Measurements from ENCODE around the gene PRRT1.

PRRT1 gene

DNA sequence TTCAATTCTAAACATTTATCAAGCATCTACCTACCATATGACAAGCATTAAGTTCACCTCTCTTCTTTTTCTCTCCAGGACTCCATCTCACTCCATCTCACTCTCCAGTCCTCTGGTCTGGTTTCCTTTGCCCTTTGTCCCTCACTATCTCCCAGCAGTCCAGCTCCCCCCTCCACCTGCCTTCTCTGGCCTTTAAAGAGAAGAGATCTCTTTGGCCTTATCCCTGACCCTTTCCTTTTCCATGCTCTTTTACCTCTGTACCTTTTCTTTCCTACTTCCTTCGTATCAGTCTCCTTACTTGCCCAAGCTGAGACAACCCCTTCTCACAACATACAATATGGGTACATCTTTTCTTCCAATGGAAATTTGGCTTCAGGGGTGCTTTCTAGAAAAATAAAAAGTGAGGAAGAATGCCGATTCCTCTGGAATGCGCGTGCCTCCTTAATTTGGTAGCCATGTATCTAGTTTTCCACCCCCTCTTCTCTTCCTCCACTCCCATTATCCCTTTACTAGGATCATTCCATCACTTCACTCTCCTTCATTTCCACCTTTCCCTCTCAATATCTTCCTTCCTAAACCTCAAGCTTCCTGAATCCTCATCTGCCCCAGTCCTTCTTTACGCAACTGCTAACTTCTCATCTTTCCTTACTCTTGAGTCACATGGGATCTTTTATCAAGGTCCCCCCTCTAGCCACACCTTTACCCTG, 24.9 kb upstream of the PRRT1 start:
- peak overlapping the region; percentile 6 for H3K9ac ChIP-seq (ENCODE audit: low read length)
- peak overlapping the region; percentile 76 for H3K14ac ChIP-seq (ENCODE audit: low read length)
- H4K91ac ChIP-seq (ENCODE audit: low read depth, low read length), result peak overlapping the region; percentile 86
- no peak overlapping the region for H3K18ac ChIP-seq (ENCODE audit: low read length)
- H3K4me3 ChIP-seq (ENCODE audit: low read depth, low read length), result no peak overlapping the region
- peaks cover 10% of the 10 kb centered on the region for H3K79me2 ChIP-seq (ENCODE audit: control insufficient read depth, insufficient read depth, low read length, poor library complexity)
- H2AK5ac ChIP-seq (ENCODE audit: low read length), result peak overlapping the region; percentile 69
- no peaks in the 10 kb centered on the region for H3K9me3 ChIP-seq (ENCODE audit: insufficient read depth, low read depth, low read length)
- H2BK120ac ChIP-seq (ENCODE audit: insufficient read depth, low read length, poor library complexity), result peak overlapping the region; percentile 8
- H2BK5ac ChIP-seq (ENCODE audit: low read depth, low read length, poor library complexity), result peak overlapping the region; percentile 62
- H3K27me3 ChIP-seq (ENCODE audit: insufficient read depth, low read length), result no peaks in the 10 kb centered on the region
- H4K8ac ChIP-seq (ENCODE audit: low read depth, low read length), result peak overlapping the region; percentile 91
- H4K12ac ChIP-seq (ENCODE audit: low read depth, low read length), result peak overlapping the region; percentile 39
- H3K23ac ChIP-seq (ENCODE audit: low read length), result no peak overlapping the region
- peak overlapping the region; percentile 55 for H2BK12ac ChIP-seq (ENCODE audit: low read length)
- no peak overlapping the region for H3K4ac ChIP-seq (ENCODE audit: low read depth, low read length)
- peak overlapping the region; percentile 91 for H3K27ac ChIP-seq (ENCODE audit: low read depth, low read length)
- peaks cover 10 to 14% of the 10 kb centered on the region in 2 experiments for H3K36me3 ChIP-seq (ENCODE audit: control insufficient read depth in 1 of 2, insufficient read depth in 2 of 2, low read length in 2 of 2)
- H3K4me2 ChIP-seq (ENCODE audit: low read length), result peak overlapping the region; percentile 79
- peak; percentile 9 to 11 for DNase-seq
- peak overlapping the region; percentile 37 for H2AFZ ChIP-seq (ENCODE audit: insufficient read depth, low read length, poor library complexity)
- no CpG with 5 or more reads among the region's 5 CpGs for WGBS (ENCODE audit: extremely low coverage, insufficient coverage, insufficient read length)
- H3K4me1 ChIP-seq (ENCODE audit: control insufficient read depth in 1 of 2, insufficient read depth in 2 of 2, low read length in 2 of 2), result peaks cover 13 to 32% of the 10 kb centered on the region in 2 experiments
- peaks cover 14% of the 10 kb centered on the region for H3K79me1 ChIP-seq (ENCODE audit: low read length)

DNA sequence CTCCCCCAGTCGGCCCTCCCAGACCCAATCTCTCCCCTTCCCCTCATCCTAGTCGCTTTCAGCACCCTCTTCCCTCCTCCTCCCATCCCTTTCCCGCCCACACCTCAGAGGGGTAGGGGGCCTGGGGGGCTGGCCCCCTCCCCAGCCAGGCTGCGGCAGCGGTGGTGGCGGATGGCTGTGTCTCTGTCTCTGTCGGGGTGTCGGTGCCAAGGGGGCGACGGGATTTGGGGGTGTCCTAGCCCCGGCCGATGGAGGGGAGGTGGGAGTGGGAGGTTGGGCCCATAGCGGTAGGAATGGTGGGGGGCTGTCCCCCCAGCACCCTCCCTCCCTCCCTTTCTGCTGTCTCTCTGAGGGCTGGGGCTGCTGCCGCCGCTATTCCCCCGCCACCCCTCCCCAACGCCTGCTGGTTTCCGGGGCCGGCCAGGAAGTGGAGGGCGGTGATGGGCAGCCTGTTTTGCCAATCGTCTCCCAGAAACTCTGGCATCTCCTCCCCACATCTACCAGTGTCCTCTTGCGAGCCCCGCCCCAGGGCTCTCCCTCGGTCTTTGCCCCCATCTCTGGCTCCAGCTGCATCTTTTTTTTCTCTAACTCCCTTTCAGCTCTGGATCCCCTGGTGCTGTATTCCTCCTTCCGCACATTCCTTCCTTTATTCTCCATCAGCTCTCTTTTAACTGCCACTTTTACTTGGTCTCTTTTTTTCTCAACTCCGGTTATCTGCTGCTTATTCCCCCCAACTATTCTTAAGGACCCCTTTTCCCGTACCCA, 24.2 kb upstream of the PRRT1 start, which contains the start of gene AGPAT1:
Gene AGPAT1, minus strand, starts transcription at position 374 of the 765 bp plus-strand sequence. CDS start 4,588 bp downstream, outside the sequence.
- no peak within 1 kb of the TSS for H3K23ac ChIP-seq (ENCODE audit: low read length)
- peak within 1 kb of the TSS; percentile 97 for H2AFZ ChIP-seq (ENCODE audit: insufficient read depth, low read length, poor library complexity)
- H3K18ac ChIP-seq (ENCODE audit: low read length), result peak within 1 kb of the TSS; percentile 96
- H3K4me2 ChIP-seq (ENCODE audit: low read length), result peak within 1 kb of the TSS; percentile 79
- H2BK5ac ChIP-seq (ENCODE audit: low read depth, low read length, poor library complexity), result peak within 1 kb of the TSS; percentile 55
- peak within 1 kb of the TSS; percentile 55 for H2BK12ac ChIP-seq (ENCODE audit: low read length)
- H4K8ac ChIP-seq (ENCODE audit: low read depth, low read length), result peak within 1 kb of the TSS; percentile 93
- H3K4me1 ChIP-seq (ENCODE audit: control insufficient read depth in 1 of 2, insufficient read depth in 2 of 2, low read length in 2 of 2), result peaks cover 13 to 32% of the 10 kb centered on the region in 2 experiments
- peak within 1 kb of the TSS; percentile 97 for H2AK5ac ChIP-seq (ENCODE audit: low read length)
- H2BK120ac ChIP-seq (ENCODE audit: insufficient read depth, low read length, poor library complexity), result peak within 1 kb of the TSS; percentile 87
- no CpG with 5 or more reads among the region's 27 CpGs for whole genome bisulfite sequencing (ENCODE audit: extremely low coverage, insufficient coverage, insufficient read length)
- H3K27me3 ChIP-seq (ENCODE audit: insufficient read depth, low read length), result no peaks in the 10 kb centered on the region
- peak within 1 kb of the TSS; percentile 95 for H3K9ac ChIP-seq (ENCODE audit: low read length)
- H3K4me3 ChIP-seq (ENCODE audit: low read depth, low read length), result peak within 1 kb of the TSS; percentile 88
- peak within 1 kb of the TSS; percentile 91 for H3K27ac ChIP-seq (ENCODE audit: low read depth, low read length)
- H4K91ac ChIP-seq (ENCODE audit: low read depth, low read length), result peak within 1 kb of the TSS; percentile 94
- peaks cover 14% of the 10 kb centered on the region for H3K79me1 ChIP-seq (ENCODE audit: low read length)
- H3K4ac ChIP-seq (ENCODE audit: low read depth, low read length), result peak within 1 kb of the TSS; percentile 92
- DNase-seq, result peak; percentile 95 to 97
- H3K14ac ChIP-seq (ENCODE audit: low read length), result peak within 1 kb of the TSS; percentile 96
- no peaks in the 10 kb centered on the region for H3K9me3 ChIP-seq (ENCODE audit: insufficient read depth, low read depth, low read length)
- H3K79me2 ChIP-seq (ENCODE audit: control insufficient read depth, insufficient read depth, low read length, poor library complexity), result peaks cover 10% of the 10 kb centered on the region
- H4K12ac ChIP-seq (ENCODE audit: low read depth, low read length), result peak within 1 kb of the TSS; percentile 97
- H3K36me3 ChIP-seq (ENCODE audit: control insufficient read depth in 1 of 2, insufficient read depth in 2 of 2, low read length in 2 of 2), result peaks cover 9 to 14% of the 10 kb centered on the region in 2 experiments

DNA sequence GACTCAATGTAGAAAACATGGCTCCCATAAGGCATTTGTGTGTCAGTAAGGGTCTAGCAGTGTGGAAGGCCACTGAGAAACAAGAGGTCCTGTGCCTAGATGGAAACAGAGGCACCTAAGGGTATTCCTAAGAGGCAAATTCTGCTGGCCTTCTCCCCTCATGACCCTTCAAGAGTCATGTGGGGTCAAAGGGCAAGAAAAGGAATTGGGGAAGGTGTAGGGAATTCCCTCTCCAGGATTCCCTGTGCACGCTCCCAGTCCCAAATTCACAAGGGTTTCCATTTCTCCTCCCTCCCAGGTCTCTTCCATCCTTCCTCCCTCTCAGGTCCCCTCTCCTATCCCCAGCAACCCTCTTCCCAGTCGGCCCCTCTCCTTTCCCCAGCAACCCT, 23.6 kb upstream of the PRRT1 start:
- H3K4me1 ChIP-seq (ENCODE audit: control insufficient read depth in 1 of 2, insufficient read depth in 2 of 2, low read length in 2 of 2), result peaks cover 13 to 32% of the 10 kb centered on the region in 2 experiments
- peak overlapping the region; percentile 88 for H3K4me3 ChIP-seq (ENCODE audit: low read depth, low read length)
- no peak overlapping the region for H2BK12ac ChIP-seq (ENCODE audit: low read length)
- H4K91ac ChIP-seq (ENCODE audit: low read depth, low read length), result peak overlapping the region; percentile 94
- H3K36me3 ChIP-seq (ENCODE audit: control insufficient read depth in 1 of 2, insufficient read depth in 2 of 2, low read length in 2 of 2), result peaks cover 13 to 19% of the 10 kb centered on the region in 2 experiments
- H3K9me3 ChIP-seq (ENCODE audit: insufficient read depth, low read depth, low read length), result no peaks in the 10 kb centered on the region
- H3K79me1 ChIP-seq (ENCODE audit: low read length), result peaks cover 14% of the 10 kb centered on the region
- peak overlapping the region; percentile 95 for H3K9ac ChIP-seq (ENCODE audit: low read length)
- H2AFZ ChIP-seq (ENCODE audit: insufficient read depth, low read length, poor library complexity), result peak overlapping the region; percentile 97
- peak overlapping the region; percentile 92 for H3K4ac ChIP-seq (ENCODE audit: low read depth, low read length)
- peak overlapping the region; percentile 96 for H3K18ac ChIP-seq (ENCODE audit: low read length)
- no peak overlapping the region for H3K23ac ChIP-seq (ENCODE audit: low read length)
- H2BK120ac ChIP-seq (ENCODE audit: insufficient read depth, low read length, poor library complexity), result peak overlapping the region; percentile 87
- H2BK5ac ChIP-seq (ENCODE audit: low read depth, low read length, poor library complexity), result peak overlapping the region; percentile 55
- DNase-seq, result no peak
- no peaks in the 10 kb centered on the region for H3K27me3 ChIP-seq (ENCODE audit: insufficient read depth, low read length)
- peaks cover 10% of the 10 kb centered on the region for H3K79me2 ChIP-seq (ENCODE audit: control insufficient read depth, insufficient read depth, low read length, poor library complexity)
- H4K8ac ChIP-seq (ENCODE audit: low read depth, low read length), result peak overlapping the region; percentile 93
- no peak overlapping the region for H3K27ac ChIP-seq (ENCODE audit: low read depth, low read length)
- no CpG with 5 or more reads among the region's 2 CpGs for WGBS (ENCODE audit: extremely low coverage, insufficient coverage, insufficient read length)
- peak overlapping the region; percentile 97 for H2AK5ac ChIP-seq (ENCODE audit: low read length)
- peak overlapping the region; percentile 96 for H3K14ac ChIP-seq (ENCODE audit: low read length)
- H4K12ac ChIP-seq (ENCODE audit: low read depth, low read length), result peak overlapping the region; percentile 97
- H3K4me2 ChIP-seq (ENCODE audit: low read length), result peak overlapping the region; percentile 77

DNA sequence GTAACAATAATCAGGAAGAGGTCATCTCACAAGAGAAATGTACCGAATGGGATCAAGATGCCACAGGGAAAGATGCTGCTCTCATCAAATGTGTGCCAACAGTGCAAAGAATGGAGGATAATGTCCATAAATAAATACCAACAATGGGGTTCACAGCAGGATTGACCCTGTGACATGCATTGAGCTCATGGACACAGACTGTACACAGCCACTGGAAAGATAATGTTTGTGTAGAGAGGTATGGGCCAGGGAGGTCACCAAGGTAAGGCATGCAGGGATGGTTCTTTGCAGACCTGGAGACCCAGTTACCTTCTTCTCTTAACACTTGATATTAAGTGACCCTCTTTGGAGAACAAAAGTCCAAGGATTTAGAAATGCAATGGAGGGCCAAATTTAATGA, 22.7 kb upstream of the PRRT1 start:
- Histone ChIP-seq H3K27me3 (ENCODE audit: insufficient read depth, low read length) (no peaks in the 10 kb centered on the region), H3K4me2 (ENCODE audit: low read length) (no peak overlapping the region), H3K9ac (ENCODE audit: low read length) (no peak overlapping the region), H3K36me3 (ENCODE audit: control insufficient read depth in 1 of 2, insufficient read depth in 2 of 2, low read length in 2 of 2) (peaks cover 19 to 22% of the 10 kb centered on the region in 2 experiments), H3K79me1 (ENCODE audit: low read length) (peaks cover 14% of the 10 kb centered on the region), H3K4me3 (ENCODE audit: low read depth, low read length) (no peak overlapping the region), H3K4me1 (ENCODE audit: control insufficient read depth in 1 of 2, insufficient read depth in 2 of 2, low read length in 2 of 2) (peaks cover 13 to 32% of the 10 kb centered on the region in 2 experiments), H3K18ac (ENCODE audit: low read length) (no peak overlapping the region), H3K27ac (ENCODE audit: low read depth, low read length) (no peak overlapping the region), H2AK5ac (ENCODE audit: low read length) (no peak overlapping the region), H3K4ac (ENCODE audit: low read depth, low read length) (no peak overlapping the region), H3K23ac (ENCODE audit: low read length) (no peak overlapping the region), H2BK12ac (ENCODE audit: low read length) (no peak overlapping the region), H2BK120ac (ENCODE audit: insufficient read depth, low read length, poor library complexity) (no peak overlapping the region), H4K12ac (ENCODE audit: low read depth, low read length) (no peak overlapping the region), H3K79me2 (ENCODE audit: control insufficient read depth, insufficient read depth, low read length, poor library complexity) (peaks cover 10% of the 10 kb centered on the region), H3K14ac (ENCODE audit: low read length) (no peak overlapping the region), H2AFZ (ENCODE audit: insufficient read depth, low read length, poor library complexity) (no peak overlapping the region), H3K9me3 (ENCODE audit: insufficient read depth, low read depth, low read length) (no peaks in the 10 kb centered on the region), H4K91ac (ENCODE audit: low read depth, low read length) (no peak overlapping the region), H2BK5ac (ENCODE audit: low read depth, low read length, poor library complexity) (no peak overlapping the region), H4K8ac (ENCODE audit: low read depth, low read length) (no peak overlapping the region)
- no CpG with 5 or more reads among the region's 1 CpG for WGBS (ENCODE audit: extremely low coverage, insufficient coverage, insufficient read length)
- DNase-seq, result no peak

Data from trophoblast cell (in vitro differentiated cells and primary cell).